Ascending aorta (tissue), 2 donors: Measurements from ENCODE around the gene AGAP1. TPM values are rescaled to one million over a fixed set of nuclear protein-coding genes. Genes with fewer than 3 reads are reported as not detected.

Experiments used
- DNase-seq, 2 donors: peaks; one replicate each; pipeline ENCODE4 v3.0.0-alpha.2; 2019; ENCODE audit warnings: low spot score in 2 of 2
- H3K27ac ChIP-seq, 2 donors: fragments of 200-600 bp; sonication (generic); one replicate each; pipeline ENCODE4 v1.5.1; 2016 to 2017; ENCODE audit warnings: mild to moderate bottlenecking in 1 of 2
- H3K27me3 ChIP-seq: fragments of 200-600 bp; sonication (generic); one replicate; pipeline ENCODE4 v1.5.1; 2017
- H3K36me3 ChIP-seq, 2 donors: fragments of 200-600 bp; sonication (generic); one replicate each; pipeline ENCODE4 v1.5.1; 2016
- H3K4me1 ChIP-seq, 2 donors: fragments of 200-600 bp; sonication (generic); one replicate each; pipeline ENCODE4 v1.5.1; 2016 to 2017; ENCODE audit warnings: mild to moderate bottlenecking in 1 of 2
- H3K4me3 ChIP-seq, 2 donors: fragments of 200-600 bp; sonication (generic); one replicate each; pipeline ENCODE4 v1.5.1; 2016 to 2017; ENCODE audit warnings: mild to moderate bottlenecking in 1 of 2
- H3K9me3 ChIP-seq, 2 donors: fragments of 200-600 bp; sonication (generic); one replicate each; pipeline ENCODE4 v1.5.1; 2016
- intact Hi-C: fragments of 100-400 bp; cut with DNase I; formaldehyde crosslinking; loops from one replicate; pipeline ENCODE4 v1.15.1; 2023
- total RNA-seq: library from RNA; depleted of rRNA; stranded (reverse); fragments of >200 nt; gene quantifications from one replicate; pipeline ENCODE4 v1.1.0, GENCODE V29; 2016
- TF ChIP-seq, protein P1 (sequence below), 3 experiments: fragments of 200-600 bp in 2 of 3; fragments of 450-650 bp in 1 of 3; sonication (generic) in 2 of 3; IDR thresholded peaks; one replicate each; pipeline ENCODE4 v1.5.1; 2016 to 2019; ENCODE audit warnings: antibody characterized with exemption in 3 of 3, mild to moderate bottlenecking in 1 of 3, moderate library complexity in 1 of 3

AGAP1 gene
- total RNA-seq, 1 donor from 2014 or later, result 19.7 TPM

DNA sequence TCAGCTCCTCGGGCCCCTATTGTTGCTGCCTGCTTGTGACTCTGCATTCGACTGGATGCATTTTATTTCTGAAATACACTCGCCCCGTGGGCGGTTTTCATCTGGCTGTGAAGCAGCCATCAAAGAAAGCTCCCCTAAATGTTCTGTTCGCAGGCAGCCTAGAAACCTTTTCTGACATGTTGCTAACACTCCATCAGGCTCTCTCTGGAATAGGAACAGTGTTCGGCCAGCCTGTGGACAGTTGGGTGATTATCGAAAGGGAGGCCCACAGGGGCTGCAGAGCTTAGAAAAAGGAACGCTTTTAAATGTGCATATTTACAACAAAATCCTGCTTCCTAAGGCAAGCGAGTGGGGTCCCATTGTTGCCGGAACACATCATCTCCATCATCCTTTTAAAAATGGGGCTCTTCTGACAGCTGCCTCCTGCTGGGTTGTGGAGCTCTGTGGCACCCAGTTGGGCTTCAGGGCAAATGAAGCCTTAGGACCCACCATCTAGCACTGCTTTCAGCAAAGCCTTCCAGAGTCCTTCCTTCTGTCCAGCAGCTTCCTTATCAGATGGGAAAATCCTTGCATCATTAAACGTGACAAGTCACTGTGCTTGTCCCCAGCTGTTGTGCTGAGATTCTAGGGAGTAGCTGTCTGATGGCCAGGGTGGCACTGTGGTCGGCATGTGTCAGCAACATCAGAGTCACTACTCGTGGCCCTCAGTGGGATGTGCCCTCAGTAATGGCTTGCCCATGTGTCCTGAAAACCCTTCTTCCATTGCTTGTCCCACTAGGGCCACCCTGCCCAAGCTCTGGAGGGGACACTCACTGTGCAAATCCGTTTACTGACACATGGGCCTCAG is 571.7 kb downstream of the AGAP1 start:
- H3K27ac ChIP-seq, result no peak overlapping the region
- intact Hi-C loops, result no loop called here
- H3K9me3 ChIP-seq, result no peaks in the 10 kb centered on the region
- H3K27me3 ChIP-seq, result no peaks in the 10 kb centered on the region
- H3K36me3 ChIP-seq, result no peaks in the 10 kb centered on the region
- DNase-seq, result no peak
- H3K4me1 ChIP-seq, result no peaks in the 10 kb centered on the region
- no peak overlapping the region for H3K4me3 ChIP-seq
- TF ChIP-seq, protein P1, sequence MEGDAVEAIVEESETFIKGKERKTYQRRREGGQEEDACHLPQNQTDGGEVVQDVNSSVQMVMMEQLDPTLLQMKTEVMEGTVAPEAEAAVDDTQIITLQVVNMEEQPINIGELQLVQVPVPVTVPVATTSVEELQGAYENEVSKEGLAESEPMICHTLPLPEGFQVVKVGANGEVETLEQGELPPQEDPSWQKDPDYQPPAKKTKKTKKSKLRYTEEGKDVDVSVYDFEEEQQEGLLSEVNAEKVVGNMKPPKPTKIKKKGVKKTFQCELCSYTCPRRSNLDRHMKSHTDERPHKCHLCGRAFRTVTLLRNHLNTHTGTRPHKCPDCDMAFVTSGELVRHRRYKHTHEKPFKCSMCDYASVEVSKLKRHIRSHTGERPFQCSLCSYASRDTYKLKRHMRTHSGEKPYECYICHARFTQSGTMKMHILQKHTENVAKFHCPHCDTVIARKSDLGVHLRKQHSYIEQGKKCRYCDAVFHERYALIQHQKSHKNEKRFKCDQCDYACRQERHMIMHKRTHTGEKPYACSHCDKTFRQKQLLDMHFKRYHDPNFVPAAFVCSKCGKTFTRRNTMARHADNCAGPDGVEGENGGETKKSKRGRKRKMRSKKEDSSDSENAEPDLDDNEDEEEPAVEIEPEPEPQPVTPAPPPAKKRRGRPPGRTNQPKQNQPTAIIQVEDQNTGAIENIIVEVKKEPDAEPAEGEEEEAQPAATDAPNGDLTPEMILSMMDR (IDR thresholded peaks at IDR 0.05), result no peak

DNA sequence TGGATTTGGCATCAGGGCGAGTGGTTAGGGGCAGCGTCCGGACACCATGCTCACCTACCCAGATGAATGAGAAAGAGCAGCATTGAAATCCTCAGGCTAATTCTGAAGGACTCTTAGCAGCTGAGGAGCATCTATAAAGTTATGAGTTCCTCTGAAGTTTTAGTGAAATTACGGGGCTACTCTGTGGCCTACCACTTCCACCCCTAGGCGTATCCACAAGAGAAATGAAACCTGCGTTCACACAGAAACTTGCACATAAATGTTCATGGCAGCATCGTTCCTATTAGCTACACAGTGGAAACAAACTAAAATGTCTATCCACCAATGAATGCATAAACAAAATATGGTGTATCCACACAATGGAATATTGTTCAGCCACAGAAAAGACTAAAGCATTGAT is 576.4 kb downstream of the AGAP1 start:
- no peaks in the 10 kb centered on the region for H3K27me3 ChIP-seq
- TF ChIP-seq, protein P1 (IDR thresholded peaks at IDR 0.05), result no peak
- no peak for DNase-seq
- intact Hi-C loops, result no loop called here
- no peaks in the 10 kb centered on the region for H3K4me1 ChIP-seq
- H3K9me3 ChIP-seq, result no peaks in the 10 kb centered on the region
- no peaks in the 10 kb centered on the region for H3K36me3 ChIP-seq
- no peak overlapping the region for H3K27ac ChIP-seq
- H3K4me3 ChIP-seq, result no peak overlapping the region

DNA sequence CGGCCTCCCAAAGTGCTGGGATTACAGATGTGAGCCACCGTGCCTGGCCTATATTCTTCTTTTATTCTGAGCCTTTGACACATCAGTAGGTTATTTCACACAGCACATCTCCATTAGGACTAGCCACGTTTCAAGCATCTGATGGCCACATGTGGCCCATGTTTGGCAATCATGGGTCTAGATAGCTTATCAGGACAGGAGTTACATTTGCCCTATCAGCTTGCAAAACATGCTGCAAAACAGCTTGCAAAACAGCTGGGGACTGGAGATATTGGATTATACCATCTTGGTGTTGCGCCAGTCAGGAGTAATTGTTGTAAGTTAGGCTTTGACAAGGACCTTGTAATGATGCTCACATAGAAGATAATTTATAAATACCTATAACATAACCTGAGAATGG is 579.4 kb downstream of the AGAP1 start:
- Histone ChIP-seq H3K27ac (no peak overlapping the region), H3K36me3 (no peaks in the 10 kb centered on the region), H3K9me3 (no peaks in the 10 kb centered on the region), H3K27me3 (no peaks in the 10 kb centered on the region), H3K4me1 (no peaks in the 10 kb centered on the region), H3K4me3 (no peak overlapping the region)
- intact Hi-C loops, result no loop called here
- no peak for DNase-seq
- TF ChIP-seq, protein P1 (IDR thresholded peaks at IDR 0.05), result no peak

DNA sequence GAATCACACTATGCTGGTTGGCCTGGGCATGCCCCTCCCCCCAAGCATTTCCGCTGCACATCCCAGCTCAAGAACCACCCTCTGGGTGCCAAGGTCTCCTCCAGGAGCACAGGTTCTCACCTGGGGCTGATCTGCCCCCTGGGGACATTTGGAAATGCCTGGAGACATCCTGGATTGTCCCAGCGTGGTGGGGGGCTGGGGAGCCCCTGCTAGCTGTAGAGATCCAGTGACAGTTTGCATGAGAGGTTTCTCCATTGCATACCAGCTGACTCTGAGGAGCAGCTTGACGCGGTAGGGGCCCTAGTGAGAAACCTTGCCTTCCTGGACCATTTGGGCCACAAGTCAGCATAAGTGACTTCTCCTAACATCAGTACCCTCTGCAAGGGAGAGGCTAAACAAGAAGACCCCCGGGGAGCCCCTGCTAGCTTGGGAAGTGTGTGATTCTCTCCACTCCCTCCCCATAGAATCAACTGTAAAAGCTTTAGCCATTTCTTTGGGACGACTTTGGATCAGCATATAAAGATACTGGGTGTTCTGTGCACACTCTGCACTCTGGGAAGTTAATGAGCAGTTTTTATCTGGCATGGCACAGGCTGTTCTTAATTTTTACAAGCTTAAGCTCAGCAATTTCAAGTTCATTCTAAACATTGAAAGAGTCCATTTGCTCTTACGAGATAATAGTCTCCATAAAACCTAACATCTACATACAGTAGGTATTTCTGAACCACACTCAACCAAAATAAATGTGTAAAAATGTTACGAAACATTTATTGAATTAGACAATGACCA is 580.2 kb downstream of the AGAP1 start:
- DNase-seq, result no peak
- no peaks in the 10 kb centered on the region for H3K36me3 ChIP-seq
- no peak overlapping the region for H3K27ac ChIP-seq
- no peaks in the 10 kb centered on the region for H3K27me3 ChIP-seq
- intact Hi-C loops, result no loop called here
- no peaks in the 10 kb centered on the region for H3K4me1 ChIP-seq
- H3K4me3 ChIP-seq, result no peak overlapping the region
- H3K9me3 ChIP-seq, result no peaks in the 10 kb centered on the region
- TF ChIP-seq, protein P1 (IDR thresholded peaks at IDR 0.05), result no peak

DNA sequence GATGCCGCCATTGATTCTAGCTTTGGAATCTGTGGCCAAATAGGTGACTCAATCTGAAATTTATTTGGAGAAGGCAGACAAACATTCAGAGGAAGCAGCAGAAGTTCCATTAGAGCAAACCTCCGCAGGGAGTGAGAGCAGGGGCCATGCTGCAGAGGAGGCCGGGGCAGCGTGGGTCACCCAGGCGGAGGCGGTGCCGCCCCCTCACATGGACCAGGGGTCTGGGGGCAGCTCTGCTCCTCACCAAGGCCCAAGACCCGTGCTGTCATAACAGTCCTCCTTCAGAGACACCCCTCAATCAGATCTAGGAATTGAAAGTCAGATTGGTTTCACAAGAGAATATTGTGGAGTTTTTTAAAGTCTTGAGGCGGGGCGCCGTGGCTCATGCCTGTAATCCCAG is 582.0 kb downstream of the AGAP1 start:
- Histone ChIP-seq H3K4me1 (no peaks in the 10 kb centered on the region), H3K9me3 (no peaks in the 10 kb centered on the region), H3K27ac (no peak overlapping the region), H3K4me3 (no peak overlapping the region), H3K27me3 (no peaks in the 10 kb centered on the region), H3K36me3 (no peaks in the 10 kb centered on the region)
- no peak for DNase-seq
- TF ChIP-seq, protein P1 (IDR thresholded peaks at IDR 0.05), result no peak
- intact Hi-C loops, result no loop called here
